Gastroesophageal sphincter (tissue), 3 donors: Measurements from ENCODE around the gene ERRFI1.

Source experiments
- CTCF ChIP-seq, 4 experiments: fragments of 200-600 bp in 2 of 4; fragments of 450-650 bp in 2 of 4; sonication (generic) in 1 of 4; IDR thresholded peaks; one replicate each; pipeline ENCODE4 v1.5.1; 2017 to 2019; ENCODE audit warnings: antibody characterized with exemption in 4 of 4, mild to moderate bottlenecking in 2 of 4, moderate library complexity in 2 of 4
- EP300 ChIP-seq: sonication (generic); formaldehyde crosslinking; IDR thresholded peaks from one replicate; pipeline ENCODE4 v1.6.1; 2017; ENCODE audit warnings: antibody characterized with exemption, mild to moderate bottlenecking
- POLR2A ChIP-seq, 2 donors: fragments of 450-650 bp; IDR thresholded peaks; one replicate each; pipeline ENCODE4 v1.6.1; 2017; ENCODE audit warnings: antibody characterized with exemption in 2 of 2, mild to moderate bottlenecking in 2 of 2, moderate library complexity in 1 of 2
- POLR2AphosphoS5 ChIP-seq: sonication (generic); formaldehyde crosslinking; IDR thresholded peaks from one replicate; pipeline ENCODE4 v1.6.1; 2017; ENCODE audit warnings: antibody characterized with exemption

GRCh38 chr1:8020032-8020431, 6.1 kb downstream of the ERRFI1 start:
- TF ChIP-seq CTCF (IDR thresholded peaks at IDR 0.05), result no peak
- TF ChIP-seq EP300, result no peak
- no peak for TF ChIP-seq POLR2A (IDR thresholded peaks at IDR 0.05)
- TF ChIP-seq POLR2AphosphoS5, result peak; percentile 43
